HG03571 (cell line): Measurements from ENCODE around the gene MATN4.

Experiments used
- ATAC-seq: cut with Tn5 transposase; IDR thresholded peaks from one replicate; pipeline ENCODE4 v1.9.1; 2021; ENCODE audit not compliant: unreplicated experiment

The MATN4 gene

GRCh38 chr20:45316150-45317080 lies 8.3 kb upstream of the MATN4 start:
- ATAC-seq = no peak

GRCh38 chr20:45315672-45316071 lies 7.6 kb upstream of the MATN4 start:
- no peak for ATAC-seq

DNA sequence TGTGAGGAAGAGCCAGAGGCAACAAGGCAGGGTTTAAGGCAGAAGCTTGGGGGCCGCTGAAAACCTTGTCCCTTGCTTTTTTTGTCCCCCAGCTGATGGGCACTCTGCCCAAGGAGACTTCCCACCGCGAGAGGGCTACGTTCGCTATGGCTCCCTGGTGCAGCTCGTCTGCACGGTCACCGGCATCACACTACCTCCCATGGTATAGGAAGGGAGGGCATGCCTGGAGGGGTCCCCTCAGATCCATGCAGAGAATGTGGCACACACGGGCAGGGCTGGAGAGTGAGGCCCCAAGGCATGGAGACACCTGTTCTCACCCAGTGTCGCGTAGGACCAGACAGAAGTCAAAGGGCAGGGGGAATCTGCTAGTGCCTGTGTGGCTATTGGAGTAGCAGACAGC lies 5.8 kb upstream of the MATN4 start:
- ATAC-seq = no peak

DNA sequence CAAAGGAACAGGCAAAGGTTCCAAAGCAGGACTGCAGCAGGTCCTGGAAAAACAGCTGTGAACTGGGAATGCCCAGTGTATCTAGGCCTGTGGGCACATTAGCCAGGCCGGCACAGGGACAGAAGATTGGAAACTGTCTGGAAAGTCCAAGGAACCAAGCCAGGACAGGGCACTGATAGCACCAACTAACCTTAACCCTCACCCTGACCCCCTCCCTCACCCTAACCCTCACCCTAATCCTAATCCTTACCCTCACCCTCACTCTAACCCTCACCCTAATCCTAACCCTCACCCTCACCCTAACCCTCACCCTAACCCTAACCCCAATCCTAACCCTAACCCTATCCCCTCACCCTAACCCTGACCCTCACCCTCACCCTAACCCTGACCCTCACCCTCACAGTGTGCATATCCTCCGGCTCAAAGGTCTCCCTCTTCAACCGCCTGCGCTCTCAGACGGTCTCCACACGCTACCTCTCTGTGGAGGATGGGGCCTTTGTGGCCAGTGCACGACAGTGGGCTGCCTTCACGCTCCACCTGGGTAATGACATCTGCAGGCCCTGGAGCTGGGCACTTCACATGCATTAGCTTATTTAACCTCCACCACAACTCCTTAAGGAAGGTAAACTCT lies 5.1 kb upstream of the MATN4 start:
- ATAC-seq = no peak

GRCh38 chr20:45312241-45312640 lies 4.1 kb upstream of the MATN4 start:
- ATAC-seq = no peak

GRCh38 chr20:45311589-45312211 lies 3.6 kb upstream of the MATN4 start:
- no peak for ATAC-seq

DNA sequence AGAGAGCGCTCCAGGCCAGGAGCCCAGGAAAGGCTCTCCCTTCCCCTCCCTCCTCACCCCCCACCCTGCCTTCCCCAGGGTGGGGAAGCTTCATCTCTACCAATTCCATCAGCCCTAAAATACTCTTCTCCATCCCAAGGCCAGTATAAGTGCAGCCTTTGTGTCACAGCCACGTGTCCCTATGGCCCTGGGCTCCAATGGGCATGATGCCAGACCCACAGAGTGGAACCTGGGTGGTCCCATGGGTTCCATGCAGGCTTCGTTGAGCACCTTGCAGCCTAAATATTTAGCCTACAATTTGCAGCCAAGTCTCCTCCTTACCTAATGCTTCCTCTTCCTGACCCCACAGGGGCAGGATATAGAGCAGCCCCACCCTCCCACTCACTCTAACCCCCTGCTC lies 976 bp upstream of the MATN4 start:
- no peak for ATAC-seq

GRCh38 chr20:45307076-45307640 lies 941 bp downstream of the MATN4 start:
- ATAC-seq = no peak

DNA sequence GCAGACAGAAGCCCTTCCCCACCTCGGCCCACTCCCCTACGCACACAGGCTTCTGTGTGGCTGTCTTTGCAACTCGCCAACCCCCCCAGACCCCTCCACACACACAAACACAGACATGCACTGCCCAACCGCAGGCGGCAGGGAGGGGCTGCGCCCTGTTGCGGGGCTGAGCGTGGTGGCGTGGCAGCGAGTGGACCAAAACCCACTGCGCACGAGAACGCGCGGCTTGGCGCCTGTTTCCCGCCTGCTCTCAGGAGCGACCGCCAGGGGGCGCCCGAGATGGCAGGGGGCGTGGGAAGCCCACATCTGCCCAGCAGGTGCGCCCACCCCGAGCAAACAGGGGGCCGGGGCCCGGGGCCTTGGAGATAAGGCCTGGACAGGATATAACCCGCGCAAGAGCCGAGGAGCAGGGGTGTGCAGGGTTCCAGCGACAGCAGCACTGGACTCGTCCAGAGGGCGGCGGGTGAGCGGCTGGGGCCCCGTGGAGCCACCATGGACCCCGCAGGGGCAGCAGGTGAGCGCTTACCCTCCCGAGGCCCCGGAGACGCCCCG lies 1.6 kb downstream of the MATN4 start, which contains the start of gene RBPJL:
Gene RBPJL, plus strand, starts transcription at position 410 of the 552 bp plus-strand sequence. Its CDS starts 83 bp downstream, at position 493.
- no peak for ATAC-seq

DNA sequence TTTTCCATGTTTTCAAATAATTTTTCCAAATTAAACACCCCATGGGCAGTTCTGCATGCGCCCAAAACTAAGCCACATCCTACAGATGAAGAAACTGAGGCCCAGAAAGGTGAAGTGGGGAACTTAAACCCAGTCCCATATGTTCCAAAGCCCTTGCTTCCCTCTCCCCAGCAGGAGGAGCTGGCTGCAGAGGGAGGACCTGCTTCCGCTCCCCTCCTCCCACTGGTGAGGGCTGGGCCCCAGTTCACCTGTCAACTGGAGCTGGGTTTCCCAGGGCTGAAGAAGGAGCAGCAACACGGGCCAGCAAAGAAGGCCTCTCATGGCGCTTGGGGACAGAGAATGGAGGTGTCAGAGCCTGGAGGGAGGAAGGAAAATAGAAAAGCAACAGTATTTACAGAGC lies 2.8 kb downstream of the MATN4 start:
- no peak for ATAC-seq

GRCh38 chr20:45304464-45304999 lies 3.6 kb downstream of the MATN4 start:
- no peak for ATAC-seq

DNA sequence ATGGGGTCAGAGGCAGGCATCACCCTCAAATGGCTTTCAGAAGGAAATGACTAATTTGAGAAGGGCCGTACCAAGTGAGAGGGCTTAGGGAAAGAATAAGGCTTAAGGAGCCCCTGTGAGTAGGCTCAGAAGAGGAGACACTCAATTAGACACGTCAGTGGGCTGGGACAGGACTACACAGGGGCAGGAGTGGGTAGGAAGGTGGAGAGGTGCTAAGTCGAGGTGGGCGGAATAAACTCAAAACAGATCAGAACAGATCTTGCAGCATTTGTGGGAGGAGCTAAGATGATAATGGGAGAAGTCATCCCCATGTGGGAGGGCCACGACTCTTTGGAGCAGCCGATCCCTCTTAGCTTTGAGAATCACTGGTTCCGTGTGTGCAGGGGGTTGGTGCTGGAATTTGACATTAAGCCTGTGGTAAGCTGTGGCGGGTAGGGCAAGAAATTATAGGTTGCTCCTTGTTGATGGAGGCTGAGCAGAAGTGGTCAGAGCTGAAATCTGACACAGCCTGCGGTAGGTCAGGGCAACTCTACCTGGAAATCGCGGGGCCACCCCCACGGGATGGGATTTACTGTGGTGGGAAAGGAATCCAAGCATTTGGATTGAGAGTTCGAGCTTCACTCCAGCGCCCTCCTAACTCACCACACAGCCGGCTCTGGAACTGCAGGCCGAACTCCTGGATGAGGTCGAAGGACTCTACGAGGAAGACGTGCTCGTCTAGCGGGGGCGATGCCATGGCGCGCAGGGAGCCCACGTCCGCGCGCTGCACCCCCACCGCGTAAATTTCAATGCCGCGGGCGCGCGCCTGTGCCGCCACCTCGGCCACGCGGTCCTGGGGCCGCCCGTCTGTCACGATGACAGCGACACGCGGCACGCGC lies 4.3 kb downstream of the MATN4 start:
- no peak for ATAC-seq

- no peak for ATAC-seq
Measured at GRCh38 chr20:45301824-45302271, 6.3 kb downstream of the MATN4 start.

DNA sequence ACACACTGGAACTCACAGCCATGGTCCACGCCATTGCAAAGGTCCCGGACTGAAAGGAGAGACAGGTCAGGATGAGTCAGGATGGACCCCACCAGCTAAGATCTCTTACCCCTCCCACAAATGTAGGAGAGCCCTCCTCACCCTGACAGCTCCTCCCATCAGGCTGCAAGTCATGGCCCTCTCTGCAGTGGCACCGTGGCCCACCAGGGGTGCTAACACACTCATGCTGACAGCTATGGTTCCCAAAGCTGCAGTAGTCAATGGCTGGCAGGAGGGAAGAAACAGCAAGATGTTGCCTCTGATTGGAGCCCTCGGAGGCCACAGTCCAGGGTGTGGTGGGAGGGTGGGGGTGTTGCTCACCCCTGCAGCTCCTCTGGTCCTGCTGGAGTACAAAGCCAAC lies 7.1 kb downstream of the MATN4 start:
- no peak for ATAC-seq

DNA sequence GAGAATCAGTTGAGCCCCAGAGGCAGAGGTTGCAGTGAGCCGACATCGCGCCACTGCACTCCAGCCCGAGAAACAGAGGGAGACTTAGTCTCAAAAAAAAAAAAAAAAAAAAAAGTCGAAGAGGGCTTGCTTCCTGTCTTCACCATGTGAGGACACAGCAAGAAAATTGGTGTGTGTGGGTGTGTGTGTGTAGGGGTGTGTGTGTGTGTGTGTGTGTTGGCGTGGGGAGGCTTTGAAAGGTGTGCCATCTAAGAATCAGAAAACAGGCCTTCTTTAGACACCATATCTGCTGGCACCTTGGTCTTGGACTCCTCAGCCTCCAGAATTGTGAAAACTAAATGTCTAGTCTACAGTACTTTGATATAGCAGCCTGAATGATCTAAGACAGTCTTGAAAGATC lies 8.3 kb downstream of the MATN4 start:
- no peak for ATAC-seq

GRCh38 chr20:45297786-45298497 lies 10.2 kb downstream of the MATN4 start:
- ATAC-seq = no peak

DNA sequence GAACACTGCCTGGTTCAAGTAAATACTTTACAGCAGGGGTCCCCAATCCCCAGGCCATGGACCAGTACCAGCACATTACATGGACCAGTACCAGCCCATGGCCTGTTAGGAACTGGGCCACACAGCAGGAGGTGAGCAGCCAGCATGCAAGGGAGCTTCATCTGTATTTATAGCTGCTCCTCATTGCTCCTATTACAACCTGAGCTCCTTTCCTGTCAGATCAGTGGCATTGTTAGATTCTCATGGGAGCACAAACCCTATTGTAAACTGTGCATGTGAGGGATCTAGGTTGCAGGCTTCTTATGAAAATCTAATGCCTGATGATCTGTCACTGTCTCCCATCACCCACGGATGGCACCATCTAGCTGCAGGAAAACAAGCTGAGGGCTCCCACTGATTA lies 13.4 kb downstream of the MATN4 start:
- no peak for ATAC-seq

DNA sequence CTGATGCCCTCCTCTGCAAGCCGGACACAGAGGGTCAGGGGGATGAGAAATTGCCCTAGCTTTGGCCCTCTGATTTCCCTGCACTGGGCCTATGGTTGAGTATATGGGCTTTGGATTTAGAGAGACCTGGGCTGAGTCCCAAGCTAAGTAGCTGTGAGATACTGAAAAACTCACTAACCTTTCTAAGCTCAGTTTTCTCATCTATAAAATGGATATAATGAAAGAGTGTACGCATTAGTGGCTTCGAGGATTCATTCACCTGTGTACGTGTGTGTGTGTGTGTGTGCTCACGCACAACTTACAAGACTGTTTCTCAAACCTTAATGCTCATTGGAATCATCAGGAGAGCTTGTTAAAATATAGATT lies 14.1 kb downstream of the MATN4 start:
- no peak for ATAC-seq
